GM19467 (cell line): Measurements from ENCODE around the gene METTL5.
A peak's percentile ranks its signal among the peaks of the same experiment; 100 is the strongest.
"Not testable (repeated sequence)": the region's sequence is repeated elsewhere in the genome, so short reads cannot be mapped to it uniquely, and the experiment has no call there.

ENCODE experiments used
- ATAC-seq: cut with Tn5 transposase; IDR thresholded peaks from one replicate; pipeline ENCODE4 v1.9.1; 2021; ENCODE audit warnings: mild to moderate bottlenecking, moderate library complexity; ENCODE audit not compliant: unreplicated experiment

Gene METTL5

DNA sequence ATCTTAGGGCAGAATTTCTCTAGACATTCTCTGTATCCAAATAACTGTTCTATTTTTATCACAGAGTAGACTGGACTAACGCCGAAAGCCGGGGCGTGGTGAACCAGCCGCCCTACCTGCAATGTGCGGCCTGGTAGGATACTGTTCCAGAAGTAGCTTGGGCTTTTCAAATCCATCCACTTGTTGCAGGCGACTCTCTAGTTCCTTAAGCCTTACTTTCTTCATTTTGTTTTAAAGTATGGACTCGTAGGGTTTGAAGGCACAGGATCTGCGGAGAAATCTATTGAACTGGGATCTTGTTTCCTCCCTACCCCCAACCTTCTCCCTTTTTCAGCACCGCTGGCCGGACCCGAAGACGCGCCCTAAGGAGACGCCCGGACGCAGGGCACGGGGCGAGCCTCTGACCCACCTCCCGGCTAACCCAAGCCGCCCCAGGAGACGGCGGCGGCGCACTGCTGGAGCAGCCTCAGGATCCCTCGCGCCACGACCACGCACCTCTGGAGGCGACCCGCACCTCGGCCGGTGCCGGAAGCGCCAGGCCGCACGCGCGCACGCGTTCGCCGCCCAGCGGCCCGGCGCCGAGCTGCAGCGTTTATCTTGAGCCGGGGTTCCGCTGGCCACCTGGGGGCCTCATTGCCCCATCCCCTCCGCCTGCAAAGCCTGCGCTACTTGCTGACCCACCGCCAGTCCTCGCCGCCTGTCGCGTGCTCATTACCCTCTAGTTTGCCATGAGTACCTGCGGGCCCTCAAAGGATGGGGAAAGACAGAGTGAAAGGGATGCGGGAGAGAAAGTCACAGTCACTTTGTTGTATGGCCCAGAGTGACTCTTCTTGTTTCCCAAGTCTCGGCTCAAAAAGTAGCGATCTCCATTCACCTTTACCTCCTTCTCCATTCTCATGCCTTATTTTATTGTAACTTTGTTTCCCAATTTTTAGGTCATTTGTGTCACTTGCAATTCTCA, at the start of gene METTL5:
Gene METTL5 (minus strand): TSS at position 533 of the 961 bp plus-strand sequence. CDS start 308 bp downstream, at position 225.
- ATAC-seq: peak; percentile 59

DNA sequence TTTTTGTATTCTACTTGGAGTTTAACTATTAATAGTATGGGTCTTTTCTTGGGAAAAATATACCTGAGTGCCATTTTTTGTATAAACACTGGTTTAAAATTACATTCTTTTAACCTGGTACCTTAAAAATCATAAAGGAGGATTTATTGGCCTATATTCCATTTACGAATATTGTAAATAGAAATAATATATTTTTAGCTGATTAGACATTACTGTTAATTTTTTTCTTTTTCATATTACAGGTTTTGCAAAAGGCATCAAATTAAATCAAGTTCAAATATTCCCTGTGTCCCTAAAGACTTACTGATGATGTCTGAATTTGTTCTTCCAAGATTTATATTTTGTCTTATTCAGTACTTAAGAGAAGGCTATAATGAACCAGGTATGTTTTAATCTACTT, 47.3 kb upstream of the METTL5 start:
- no peak for ATAC-seq

DNA sequence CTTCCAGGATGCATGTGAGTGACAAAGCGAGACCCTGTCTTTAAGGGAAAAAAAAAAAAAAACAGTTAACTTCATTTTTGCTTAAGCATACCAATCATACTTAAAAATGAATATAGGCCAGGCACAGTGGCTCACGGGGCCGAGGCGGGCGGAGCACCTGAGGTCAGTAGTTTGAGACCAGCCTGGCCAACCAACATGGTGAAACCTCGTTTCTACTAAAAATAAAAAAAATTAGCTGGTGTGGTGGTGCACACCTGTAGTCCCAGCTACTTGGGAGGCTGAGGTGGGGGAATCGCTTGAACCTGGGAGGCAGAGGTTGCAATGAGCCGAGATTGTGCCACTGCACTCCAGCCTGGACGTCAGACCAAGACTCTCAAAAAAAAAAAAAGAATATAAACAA, 46.7 kb upstream of the METTL5 start:
- ATAC-seq: not testable (repeated sequence)

DNA sequence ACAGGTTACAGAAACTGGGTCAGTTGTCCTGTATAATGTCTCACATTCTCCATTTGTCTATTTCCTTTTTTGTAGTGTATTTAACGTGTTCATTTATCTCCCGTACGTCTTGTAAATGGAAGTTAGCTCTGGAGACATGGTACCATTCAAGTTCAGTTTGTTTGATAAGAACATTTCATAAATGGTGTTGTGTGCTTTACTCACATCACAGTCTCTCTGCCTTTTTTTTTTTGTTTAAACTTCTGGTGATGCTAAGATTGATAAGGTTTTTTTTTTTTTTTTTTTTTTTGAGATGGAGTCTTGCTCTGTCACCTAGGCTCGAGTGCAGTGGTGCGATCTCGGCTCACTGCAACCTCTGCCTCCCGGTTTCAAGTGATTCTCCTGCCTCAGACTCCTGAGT, 44.2 kb upstream of the METTL5 start:
- ATAC-seq: no peak

DNA sequence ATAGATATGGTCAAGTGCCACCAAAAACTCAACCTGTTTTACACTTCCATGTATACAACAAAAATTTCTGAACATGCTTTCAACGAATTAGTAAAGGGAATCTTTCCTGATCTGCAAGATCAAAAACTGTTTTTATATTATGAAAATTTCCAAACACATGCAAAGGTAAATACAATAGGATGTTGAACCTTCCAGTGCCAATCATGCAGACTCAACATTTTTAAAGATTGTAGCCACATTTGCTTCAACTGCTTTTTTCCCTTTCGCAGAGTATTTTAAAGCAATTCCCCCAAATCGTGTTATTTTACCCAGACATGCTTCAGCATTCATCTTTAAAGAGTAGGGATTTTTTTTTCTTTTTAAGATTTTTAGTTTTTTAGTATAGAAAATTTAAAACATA, 42.9 kb upstream of the METTL5 start:
- ATAC-seq: no peak

DNA sequence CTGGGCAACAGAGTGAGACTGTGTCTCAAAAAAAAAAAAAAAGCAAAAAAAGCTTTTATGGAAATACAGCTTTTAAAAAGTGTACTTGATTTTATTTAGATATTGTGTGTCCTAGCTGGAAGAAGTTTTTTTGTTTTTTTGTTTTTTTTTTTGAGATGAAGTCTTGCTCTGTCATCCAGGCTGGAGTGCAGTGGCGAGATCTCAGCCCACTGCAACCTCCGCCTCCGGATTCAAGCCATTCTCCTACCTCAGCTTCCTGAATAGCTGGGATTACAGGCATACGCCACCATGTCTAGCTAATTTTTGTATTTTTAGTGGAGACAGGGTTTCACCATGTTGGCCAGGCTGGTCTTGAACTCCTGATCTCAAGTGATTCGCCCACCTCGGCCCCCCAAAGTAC, 41.5 kb upstream of the METTL5 start:
- not testable (repeated sequence) for ATAC-seq

DNA sequence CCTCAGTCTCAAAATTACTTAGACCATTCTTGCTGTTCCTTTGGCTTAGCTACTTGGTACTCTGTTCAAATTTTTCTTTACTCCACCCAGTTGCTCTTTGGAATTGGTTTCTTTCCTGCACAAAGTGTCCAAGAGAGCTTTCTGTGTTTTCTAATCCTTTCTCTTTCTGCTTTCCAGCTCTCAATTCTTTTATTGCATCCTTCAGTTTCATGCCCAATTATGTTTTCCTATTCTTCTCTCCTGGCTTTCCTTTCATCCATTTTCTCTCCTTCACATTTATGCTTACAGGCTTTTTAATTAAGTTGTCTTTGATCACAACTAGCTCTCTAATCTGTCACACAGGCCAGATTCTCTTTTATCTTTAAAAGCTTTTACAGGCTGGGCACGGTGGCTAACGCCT, 40.8 kb upstream of the METTL5 start:
- ATAC-seq: no peak

DNA sequence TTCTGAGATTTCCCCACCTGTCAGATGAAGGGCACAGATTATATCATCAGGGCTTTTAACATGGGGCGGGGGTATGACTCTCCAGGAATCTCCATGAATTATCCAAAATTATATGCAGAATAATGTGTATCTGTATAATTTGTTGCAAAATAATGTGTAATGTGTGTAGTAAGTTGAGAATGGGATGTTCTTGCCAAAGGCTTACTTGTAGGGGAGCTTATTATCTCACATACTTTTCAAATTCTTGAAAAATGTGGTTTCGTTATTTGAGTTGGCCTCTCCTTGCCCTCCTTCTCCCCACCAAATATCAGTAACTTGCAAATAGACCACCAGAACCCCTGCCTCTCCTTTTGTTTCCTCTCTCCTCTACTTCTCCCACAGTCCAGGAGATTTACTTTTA, 38.1 kb upstream of the METTL5 start:
- ATAC-seq: no peak

DNA sequence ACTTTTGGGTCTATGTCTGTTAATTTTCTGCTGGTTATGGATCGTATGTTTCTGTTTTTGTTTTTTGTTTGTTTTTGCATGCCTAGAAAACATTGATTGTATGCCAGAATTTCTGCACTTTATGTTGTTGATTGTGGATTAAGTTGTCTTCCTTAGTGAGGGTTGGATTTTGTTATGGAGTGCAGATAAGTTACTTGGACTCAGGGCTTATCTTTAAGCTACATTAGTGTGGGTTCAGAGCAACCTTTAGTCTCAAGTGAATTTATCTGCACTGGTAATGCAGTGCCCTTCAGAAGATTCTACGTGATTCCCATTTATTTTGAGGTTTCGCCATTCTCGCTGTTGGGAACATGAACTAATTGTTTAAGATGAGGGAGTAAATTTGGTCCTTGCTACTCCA, 35.4 kb upstream of the METTL5 start:
- ATAC-seq: no peak

DNA sequence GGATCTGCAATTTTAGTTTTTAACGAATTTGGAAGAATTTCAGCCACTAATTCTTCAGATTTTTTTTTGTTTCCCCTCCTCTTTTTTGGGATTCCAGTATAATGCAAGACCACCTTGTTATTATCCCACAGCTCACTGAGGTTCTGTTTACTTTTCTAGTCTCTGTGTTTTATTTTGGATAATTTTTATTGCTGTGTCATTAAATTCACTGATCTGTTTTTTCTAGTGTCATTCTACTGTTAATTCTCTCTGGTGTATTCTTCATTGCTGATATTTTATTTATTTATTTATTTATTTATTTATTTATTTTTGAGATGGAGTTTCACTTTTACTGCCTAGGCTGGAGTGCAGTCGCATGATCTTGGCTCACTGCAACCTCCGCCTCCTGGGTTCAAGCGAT, 34.7 kb upstream of the METTL5 start:
- ATAC-seq: no peak

DNA sequence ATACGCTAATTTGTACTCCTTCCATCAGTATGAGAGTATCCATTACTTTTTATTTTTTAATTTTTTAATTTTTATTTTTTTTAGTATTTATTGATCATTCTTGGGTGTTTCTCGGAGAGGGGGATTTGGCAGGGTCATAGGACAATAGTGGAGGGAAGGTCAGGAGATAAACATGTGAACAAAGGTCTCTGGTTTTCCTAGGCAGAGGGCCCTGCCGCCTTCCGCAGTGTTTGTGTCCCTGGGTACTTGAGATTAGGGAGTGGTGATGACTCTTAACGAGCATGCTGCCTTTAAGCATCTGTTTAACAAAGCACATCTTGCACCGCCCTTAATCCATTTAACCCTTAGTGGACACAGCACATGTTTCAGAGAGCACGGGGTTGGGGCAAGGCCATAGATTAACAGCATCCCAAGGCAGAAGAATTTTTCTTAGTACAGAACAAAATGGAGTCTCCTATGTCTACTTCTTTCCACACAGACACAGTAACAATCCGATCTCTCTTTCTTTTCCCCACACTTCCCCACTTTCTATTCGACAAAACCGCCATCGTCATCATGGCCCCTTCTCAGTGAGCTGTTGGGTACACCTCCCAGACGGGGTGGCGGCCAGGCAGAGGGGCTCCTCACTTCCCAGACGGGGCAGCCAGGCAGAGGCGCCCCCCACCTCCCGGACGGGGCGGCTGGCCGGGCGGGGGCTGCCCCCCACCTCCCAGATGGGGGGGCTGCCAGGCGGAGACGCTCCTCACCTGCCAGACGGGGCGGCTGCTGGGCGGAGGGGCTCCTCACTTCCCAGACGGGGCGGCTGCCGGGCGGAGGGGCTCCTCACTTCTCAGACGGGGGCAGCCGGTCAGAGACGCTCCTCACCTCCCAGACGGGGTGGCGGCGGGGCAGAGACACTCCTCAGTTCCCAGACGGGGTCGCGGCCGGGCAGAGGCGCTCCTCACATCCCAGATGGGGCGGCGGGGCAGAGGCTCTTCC, 30.9 kb upstream of the METTL5 start:
- ATAC-seq: not testable (repeated sequence)

DNA sequence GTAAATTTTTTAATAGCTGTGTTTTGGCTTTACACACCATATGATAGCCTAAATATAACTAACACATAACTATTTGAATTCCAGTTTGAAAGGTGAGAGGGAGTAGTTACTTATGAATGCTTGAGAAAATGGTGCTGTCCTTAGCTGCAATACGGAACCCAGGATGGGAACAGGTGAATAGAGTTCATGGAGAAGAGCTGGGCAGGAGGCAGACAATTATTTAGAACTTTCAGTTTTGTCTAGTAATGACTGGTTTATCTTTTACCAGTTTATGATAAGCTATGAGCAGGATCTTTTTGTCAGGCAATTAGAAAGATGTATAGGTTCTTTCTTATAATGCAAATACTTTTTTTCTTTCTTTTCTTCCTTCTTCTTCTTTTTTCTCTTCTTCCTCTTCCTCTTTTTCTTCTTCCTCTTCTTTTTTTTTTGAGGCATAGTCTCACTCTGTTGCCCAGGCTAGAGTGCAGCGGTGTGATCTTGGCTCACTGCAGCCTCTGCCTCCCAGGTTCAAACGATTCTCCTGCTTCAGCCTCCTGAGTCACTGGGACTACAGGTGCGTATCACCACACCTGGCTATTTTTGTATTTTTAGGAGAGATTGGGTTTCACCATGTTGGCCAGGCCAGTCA, 28.4 kb upstream of the METTL5 start:
- no peak for ATAC-seq

DNA sequence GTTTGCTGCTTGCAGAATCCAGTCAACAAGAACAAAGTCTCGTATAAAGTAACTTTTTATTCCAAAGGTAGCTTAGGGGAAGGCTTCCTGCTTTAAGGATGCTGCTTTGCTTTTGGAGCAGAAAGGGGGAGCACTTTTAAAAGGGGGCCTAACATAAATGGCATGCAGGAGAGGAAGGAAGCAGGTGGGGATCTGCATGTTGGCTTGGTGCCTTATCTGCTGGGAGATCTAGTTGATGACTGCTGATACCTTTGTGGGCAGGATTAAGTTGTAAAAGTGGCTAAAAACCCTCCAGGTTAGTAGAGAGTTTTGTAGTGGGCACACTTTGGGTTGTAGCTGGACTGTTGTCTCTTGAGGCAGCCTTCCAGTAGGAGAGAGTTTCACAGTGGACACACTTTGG, 25.0 kb upstream of the METTL5 start:
- ATAC-seq: no peak

DNA sequence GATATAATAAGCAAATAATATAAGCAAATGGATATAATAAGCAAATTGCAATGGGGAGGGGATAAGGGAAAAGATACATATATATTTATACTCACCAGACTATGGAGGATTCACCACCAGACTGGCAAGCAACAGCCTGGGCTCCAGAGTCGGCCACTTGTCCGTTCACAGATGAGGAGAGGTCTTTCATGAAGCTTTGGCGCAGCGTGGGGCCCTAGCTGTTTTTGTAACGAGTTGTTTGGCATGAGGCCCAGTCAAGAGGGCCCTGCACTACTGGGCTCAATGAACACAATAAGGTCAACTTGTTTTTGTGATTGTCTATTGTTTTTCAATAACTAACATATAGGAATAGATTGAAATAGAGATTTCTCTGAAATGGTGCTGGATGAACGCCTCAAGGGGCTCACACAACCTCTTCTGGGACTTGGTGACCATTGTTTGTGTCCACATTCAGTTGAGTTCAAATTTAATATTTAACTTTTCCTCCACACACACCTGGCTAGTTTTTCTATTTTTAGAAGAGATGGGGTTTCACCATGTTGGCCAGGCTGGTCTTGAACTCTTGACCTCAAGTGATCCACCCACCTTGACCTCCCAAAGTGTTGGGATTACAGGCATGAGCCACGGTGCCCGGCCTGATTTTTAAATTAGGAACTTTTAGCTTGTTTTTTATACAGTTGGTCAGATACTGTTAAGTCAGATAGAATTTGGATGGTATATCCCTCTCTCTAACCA, 24.4 kb upstream of the METTL5 start:
- not testable (repeated sequence) for ATAC-seq

DNA sequence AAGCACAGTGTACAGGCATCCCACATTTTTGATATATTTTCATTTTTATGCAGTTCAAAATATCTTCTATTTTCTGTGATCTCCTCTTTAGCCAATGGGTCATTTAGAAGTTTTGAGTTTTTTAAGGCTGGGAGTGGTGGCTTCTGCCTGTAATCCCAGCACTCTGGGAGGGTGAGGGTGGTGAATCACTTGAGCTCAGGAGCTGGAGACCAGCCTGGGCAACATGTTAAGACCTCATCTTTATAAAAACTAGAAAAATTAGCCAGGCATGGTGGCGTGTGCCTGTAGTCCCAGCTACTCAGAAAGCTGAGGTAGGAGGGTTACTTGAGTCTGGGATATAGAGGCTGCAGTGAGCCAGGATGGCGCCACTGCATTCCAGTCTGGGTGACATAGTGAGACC, 20.3 kb upstream of the METTL5 start:
- no peak for ATAC-seq

DNA sequence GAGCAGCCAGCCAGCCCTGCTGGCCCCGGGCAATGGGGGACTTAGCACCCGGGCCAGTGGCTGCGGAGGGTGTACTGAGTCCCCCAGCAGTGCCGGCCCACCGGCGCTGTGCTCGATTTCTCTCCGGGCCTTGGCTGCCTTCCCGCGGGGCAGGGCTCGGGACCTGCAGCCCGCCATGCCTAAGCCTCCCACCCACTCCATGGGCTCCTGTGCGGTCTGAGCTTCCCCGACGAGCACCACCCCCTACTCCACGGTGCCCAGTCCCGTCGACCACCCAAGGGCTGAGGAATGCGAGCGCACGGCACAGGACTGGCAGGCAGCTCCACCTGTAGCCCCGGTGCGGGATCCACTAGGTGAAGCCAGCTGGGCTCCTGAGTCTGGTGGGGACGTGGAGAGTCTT, 16.9 kb upstream of the METTL5 start:
- ATAC-seq: not testable (repeated sequence)

DNA sequence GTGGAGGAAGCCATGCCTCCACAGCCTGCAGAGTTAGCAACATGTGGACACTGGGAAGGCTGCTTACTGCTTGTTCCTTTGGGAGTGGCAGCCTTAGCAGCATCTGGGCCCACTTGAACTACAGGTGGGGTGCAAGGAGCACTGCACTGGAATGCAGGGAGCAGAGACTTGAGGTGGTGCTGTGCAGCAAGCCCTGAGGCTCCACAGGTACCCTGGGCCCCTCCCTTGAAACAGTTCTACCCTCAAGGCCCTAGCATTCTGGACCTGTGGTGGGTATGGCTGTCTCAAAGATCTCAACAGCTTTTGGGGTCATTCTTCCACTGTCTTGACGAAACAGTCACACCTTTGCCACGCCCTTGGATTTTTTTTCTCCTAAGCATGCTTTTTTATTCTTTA, 16.0 kb upstream of the METTL5 start:
- ATAC-seq: no peak

DNA sequence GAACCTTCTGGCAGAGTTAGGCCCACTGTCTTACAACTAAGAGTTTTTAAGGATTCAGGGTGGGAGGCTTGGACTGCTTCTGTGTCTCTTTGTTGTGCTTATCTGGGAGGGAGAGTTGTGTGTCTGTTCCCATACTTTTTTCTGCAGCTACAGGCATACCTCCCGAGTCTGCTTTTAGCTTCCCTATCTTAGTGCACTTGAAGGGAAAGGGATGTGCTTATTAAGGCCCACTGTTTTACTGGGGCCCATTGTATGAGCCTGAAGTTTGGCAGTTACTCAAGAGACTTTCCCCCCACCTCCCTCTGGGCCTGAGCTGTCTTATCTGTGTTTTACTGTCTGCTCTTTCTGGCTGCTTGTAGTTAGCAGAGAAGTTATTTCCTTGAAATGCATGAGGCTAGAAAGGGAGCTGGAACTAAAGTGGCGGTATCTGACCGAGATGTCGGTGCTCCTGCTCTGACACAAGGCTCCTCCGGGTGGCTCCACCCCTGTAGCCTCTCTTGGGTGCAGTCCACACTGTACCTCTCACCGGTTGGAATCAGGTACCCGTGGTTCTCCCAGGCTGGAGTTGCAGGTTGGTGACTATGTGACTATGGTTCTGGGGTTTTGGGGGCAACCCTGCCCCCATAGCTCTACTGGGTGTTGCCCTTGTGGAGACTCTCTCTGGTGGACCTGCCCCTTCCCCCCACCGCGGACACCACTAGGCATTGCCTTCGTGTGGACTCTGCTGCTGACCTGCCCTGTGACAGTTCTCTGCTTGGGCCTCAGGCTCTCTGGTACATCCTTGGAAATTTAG, 15.4 kb upstream of the METTL5 start:
- ATAC-seq: no peak

DNA sequence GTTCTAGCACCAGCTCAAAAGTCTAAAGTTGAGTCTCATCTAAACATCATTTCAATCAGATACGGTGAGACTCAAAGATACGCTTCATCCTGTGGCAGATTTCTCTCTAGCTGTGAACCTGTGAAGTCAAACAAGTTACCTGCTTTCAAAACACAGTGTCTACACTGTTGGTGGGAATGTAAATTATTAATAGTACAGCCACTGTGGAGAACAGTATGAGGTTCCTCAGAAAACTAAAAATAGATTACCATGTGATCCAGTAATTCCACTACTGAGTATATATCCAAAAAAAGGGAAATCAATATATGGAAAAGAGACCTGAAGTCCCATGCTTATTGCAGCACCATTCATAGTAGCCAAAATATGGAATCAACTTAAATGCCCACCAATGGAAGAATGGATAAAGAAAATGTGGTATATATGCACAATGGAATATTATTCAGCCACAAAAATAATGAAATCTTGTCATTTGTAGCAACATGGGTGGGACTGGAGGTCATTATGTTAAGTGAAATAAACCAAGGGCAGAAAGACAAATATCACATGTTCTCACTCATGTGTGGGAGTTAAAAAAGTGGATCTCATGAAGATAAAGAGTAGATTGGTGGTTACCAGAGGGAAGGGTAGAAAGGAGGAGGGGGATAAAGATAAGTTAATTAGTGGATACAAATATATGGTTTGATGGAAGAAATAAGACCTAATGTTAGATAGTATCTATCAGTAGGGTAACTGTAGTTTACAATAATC, 14.2 kb upstream of the METTL5 start:
- no peak for ATAC-seq
